Raji (cell line): ENCODE results near the gene ISOC2.

Experiments used
- POLR2A ChIP-seq: IDR thresholded peaks from 2 replicates; pipeline ENCODE4 v1.6.1; 2011; ENCODE audit warnings: low read depth, low read length, control low read depth; ENCODE audit not compliant: insufficient read depth

ISOC2 gene

GRCh38 chr19:55461259-55461973 is at the start of gene ISOC2:
Gene ISOC2, minus strand, starts transcription at chr19:55461642. Its CDS starts 5,156 bp downstream, at chr19:55456486.
- peak; percentile 71 for TF ChIP-seq POLR2A

GRCh38 chr19:55508120-55508519 is 46.7 kb upstream of the ISOC2 start:
- TF ChIP-seq POLR2A, result no peak

GRCh38 chr19:55504981-55505380 is 43.5 kb upstream of the ISOC2 start:
- no peak for TF ChIP-seq POLR2A

- TF ChIP-seq POLR2A, result no peak
These were observed 42.8 kb upstream of the ISOC2 start for GRCh38 chr19:55504252-55504603.

GRCh38 chr19:55503502-55504251 is 42.2 kb upstream of the ISOC2 start:
- TF ChIP-seq POLR2A, result peak; percentile 40; the same call in 1 of the 2 replicates

- no peak for TF ChIP-seq POLR2A
These were observed 41.7 kb upstream of the ISOC2 start for GRCh38 chr19:55503157-55503501.

GRCh38 chr19:55502197-55502952 is 40.9 kb upstream of the ISOC2 start:
- TF ChIP-seq POLR2A, result no peak

- no peak for TF ChIP-seq POLR2A
These were observed 39.0 kb upstream of the ISOC2 start for GRCh38 chr19:55500368-55500952.

- no peak for TF ChIP-seq POLR2A
These were observed 36.9 kb upstream of the ISOC2 start for GRCh38 chr19:55498246-55498840.

- no peak for TF ChIP-seq POLR2A
These were observed 36.3 kb upstream of the ISOC2 start for GRCh38 chr19:55497763-55498162.

- TF ChIP-seq POLR2A, result no peak
These were observed 34.4 kb upstream of the ISOC2 start for GRCh38 chr19:55495646-55496349.

GRCh38 chr19:55494172-55494761 is 32.8 kb upstream of the ISOC2 start:
- TF ChIP-seq POLR2A, result no peak

GRCh38 chr19:55493645-55494171 is 32.3 kb upstream of the ISOC2 start:
- no peak for TF ChIP-seq POLR2A
